OCI-LY1 (cell line): Measurements from ENCODE around the gene ZNF74.

ENCODE experiments used
- H2AFZ ChIP-seq: fragments of 200-600 bp; sonication (generic), shearing (Covaris generic); 2 replicates; pipeline ENCODE4 v1.6.0; 2014; ENCODE audit warnings: antibody characterized with exemption, mild to moderate bottlenecking, low read length
- H3F3A ChIP-seq: fragments of 200-600 bp; sonication (generic), shearing (Covaris generic); 2 replicates; pipeline ENCODE4 v1.6.0; 2014; ENCODE audit warnings: mild to moderate bottlenecking, antibody characterized with exemption, low read length, moderate library complexity; ENCODE audit not compliant: insufficient read depth
- H3K27ac ChIP-seq: fragments of 200-600 bp; sonication (generic); 2 replicates; pipeline ENCODE4 v1.5.1; 2014; ENCODE audit warnings: low read length, mixed run types, mild to moderate bottlenecking, low read depth; ENCODE audit not compliant: poor library complexity, severe bottlenecking
- H3K27me3 ChIP-seq: fragments of 200-600 bp; sonication (generic); 2 replicates; pipeline ENCODE4 v1.6.0; 2014; ENCODE audit warnings: antibody characterized with exemption, mild to moderate bottlenecking, low read length, moderate library complexity; ENCODE audit not compliant: insufficient read depth
- H3K36me3 ChIP-seq: fragments of 200-600 bp; sonication (generic); 2 replicates; pipeline ENCODE4 v1.6.1; 2014; ENCODE audit warnings: mild to moderate bottlenecking, antibody characterized with exemption, low read length, moderate library complexity, mixed read lengths; ENCODE audit not compliant: insufficient read depth
- H3K4me1 ChIP-seq: fragments of 200-600 bp; sonication (generic); 2 replicates; pipeline ENCODE4 v1.5.1; 2014; ENCODE audit warnings: mild to moderate bottlenecking, low read length, moderate library complexity; ENCODE audit not compliant: insufficient read depth, severe bottlenecking
- H3K4me2 ChIP-seq: fragments of 200-600 bp; sonication (generic), shearing (Covaris generic); 2 replicates; pipeline ENCODE4 v1.6.1; 2014; ENCODE audit warnings: low read length
- H3K4me3 ChIP-seq: fragments of 200-600 bp; sonication (generic); 2 replicates; pipeline ENCODE4 v1.5.1; 2014; ENCODE audit warnings: low read length, low read depth, mild to moderate bottlenecking, mixed read lengths; ENCODE audit not compliant: poor library complexity, severe bottlenecking
- H3K79me2 ChIP-seq: fragments of 200-600 bp; shearing (Covaris generic); 2 replicates; pipeline ENCODE4 v1.6.1; 2016; ENCODE audit warnings: mixed run types, low read length, mixed read lengths; ENCODE audit not compliant: insufficient read depth
- H3K9ac ChIP-seq: fragments of 200-600 bp; sonication (generic), shearing (Covaris generic); 2 replicates; pipeline ENCODE4 v1.6.1; 2014; ENCODE audit warnings: mild to moderate bottlenecking, low read length, mixed read lengths
- H3K9me2 ChIP-seq: fragments of 200-600 bp; sonication (generic), shearing (Covaris generic); 2 replicates; pipeline ENCODE4 v1.6.1; 2014; ENCODE audit warnings: low read depth, mild to moderate bottlenecking, low read length, mixed read lengths
- H3K9me3 ChIP-seq: fragments of 200-600 bp; shearing (Covaris generic); 2 replicates; pipeline ENCODE4 v1.6.1; 2014; ENCODE audit warnings: low read length, mixed read lengths
- H4K20me1 ChIP-seq: fragments of 200-600 bp; sonication (generic), shearing (Covaris generic); 2 replicates; pipeline ENCODE4 v1.6.0; 2016; ENCODE audit warnings: mild to moderate bottlenecking, low read length; ENCODE audit not compliant: insufficient read depth
- CTCF ChIP-seq: fragments of 200-600 bp; sonication (generic), shearing (Covaris generic); IDR thresholded peaks from 2 replicates; pipeline ENCODE4 v1.5.1; 2017; ENCODE audit warnings: mild to moderate bottlenecking, antibody characterized with exemption, low read length, moderate library complexity, mixed read lengths
- EZH2 ChIP-seq: fragments of 200-600 bp; sonication (generic), shearing (Covaris generic); IDR thresholded peaks from 2 replicates; pipeline ENCODE4 v1.8.0; 2017; ENCODE audit warnings: borderline replicate concordance, mixed run types, mild to moderate bottlenecking, antibody characterized with exemption, low read length, moderate library complexity, mixed read lengths

Gene ZNF74

GRCh38 chr22:20423906-20424551 is 30.1 kb downstream of the ZNF74 start:
- TF ChIP-seq CTCF (no peak), EZH2 (no peak)
- no peaks in the 10 kb centered on the region for H3K9me3 ChIP-seq
- H3K4me1 ChIP-seq: peaks cover 3% of the 10 kb centered on the region
- no peak overlapping the region for H3K9ac ChIP-seq
- H3K27me3 ChIP-seq: peaks cover 9% of the 10 kb centered on the region; the same call in 1 of the 2 replicates
- H3K36me3 ChIP-seq: no peaks in the 10 kb centered on the region
- no peak overlapping the region for H3K27ac ChIP-seq
- no peaks in the 10 kb centered on the region for H3K79me2 ChIP-seq
- no peaks in the 10 kb centered on the region for H3K9me2 ChIP-seq
- no peaks in the 10 kb centered on the region for H3F3A ChIP-seq
- H3K4me2 ChIP-seq: no peak overlapping the region
- no peak overlapping the region for H3K4me3 ChIP-seq
- H2AFZ ChIP-seq: no peak overlapping the region
- no peaks in the 10 kb centered on the region for H4K20me1 ChIP-seq

GRCh38 chr22:20424568-20424931 is 30.6 kb downstream of the ZNF74 start:
- TF ChIP-seq EZH2 (no peak), CTCF (no peak)
- H3K4me3 ChIP-seq: no peak overlapping the region
- H3K9ac ChIP-seq: no peak overlapping the region
- peaks cover 3% of the 10 kb centered on the region for H3K4me1 ChIP-seq
- H3K4me2 ChIP-seq: no peak overlapping the region
- no peaks in the 10 kb centered on the region for H3K79me2 ChIP-seq
- H3K9me2 ChIP-seq: no peaks in the 10 kb centered on the region
- no peak overlapping the region for H2AFZ ChIP-seq
- no peak overlapping the region for H3K27ac ChIP-seq
- no peaks in the 10 kb centered on the region for H4K20me1 ChIP-seq
- no peaks in the 10 kb centered on the region for H3F3A ChIP-seq
- H3K27me3 ChIP-seq: peaks cover 9% of the 10 kb centered on the region; the same call in 1 of the 2 replicates
- H3K36me3 ChIP-seq: no peaks in the 10 kb centered on the region
- H3K9me3 ChIP-seq: no peaks in the 10 kb centered on the region

GRCh38 chr22:20424932-20425565 is 31.1 kb downstream of the ZNF74 start:
- Histone ChIP-seq H3K4me2 (no peak overlapping the region), H3F3A (no peaks in the 10 kb centered on the region), H3K9me2 (no peaks in the 10 kb centered on the region), H3K4me1 (peaks cover 3% of the 10 kb centered on the region), H3K9me3 (no peaks in the 10 kb centered on the region), H4K20me1 (no peaks in the 10 kb centered on the region), H3K27me3 (peaks cover 9% of the 10 kb centered on the region; the same call in 1 of the 2 replicates), H3K36me3 (no peaks in the 10 kb centered on the region), H2AFZ (no peak overlapping the region), H3K27ac (no peak overlapping the region), H3K9ac (no peak overlapping the region), H3K4me3 (no peak overlapping the region), H3K79me2 (no peaks in the 10 kb centered on the region)
- TF ChIP-seq EZH2: no peak
- no peak for TF ChIP-seq CTCF
